Activated CD4-positive, alpha-beta T cell treated with anti-CD3 and anti-CD28 coated beads, Interleukin-2, amount 50 U/mL, for 4 hours (primary cell): ENCODE results near the gene ADIPOR2.
"Not testable (repeated sequence)": the region's sequence is repeated elsewhere in the genome, so short reads cannot be mapped to it uniquely, and the experiment has no call there.

Experiments used
- DNase-seq, 2 experiments: peaks; one replicate each; pipeline ENCODE4 v3.0.0-alpha.2; 2020

ADIPOR2 gene

GRCh38 chr12:1705774-1706631 is 15.1 kb downstream of the ADIPOR2 start:
- no peak for DNase-seq

- DNase-seq: no peak
Observed at GRCh38 chr12:1706632-1706980, 15.7 kb downstream of the ADIPOR2 start.

GRCh38 chr12:1707051-1707450 is 16.2 kb downstream of the ADIPOR2 start:
- DNase-seq: no peak

DNA sequence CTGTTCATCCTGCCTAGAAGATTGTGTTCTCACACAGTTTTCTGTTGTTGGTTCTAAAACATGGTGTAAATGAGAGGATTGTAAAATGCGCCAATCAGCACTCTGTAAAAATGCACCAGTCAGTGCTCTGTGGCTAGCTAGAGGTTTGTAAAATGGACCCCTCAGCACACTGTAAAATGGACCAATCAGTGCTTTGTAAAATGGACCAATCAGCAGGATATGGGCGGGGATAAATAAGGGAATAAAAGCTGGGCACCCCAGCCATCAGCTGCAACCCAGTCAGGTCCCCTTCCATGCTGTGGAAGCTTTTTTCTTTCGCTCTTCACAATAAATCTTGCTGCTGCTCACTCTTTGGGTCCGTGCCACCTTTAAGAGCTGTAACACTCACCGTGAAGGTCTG is 19.1 kb downstream of the ADIPOR2 start:
- DNase-seq: not testable (repeated sequence)

DNA sequence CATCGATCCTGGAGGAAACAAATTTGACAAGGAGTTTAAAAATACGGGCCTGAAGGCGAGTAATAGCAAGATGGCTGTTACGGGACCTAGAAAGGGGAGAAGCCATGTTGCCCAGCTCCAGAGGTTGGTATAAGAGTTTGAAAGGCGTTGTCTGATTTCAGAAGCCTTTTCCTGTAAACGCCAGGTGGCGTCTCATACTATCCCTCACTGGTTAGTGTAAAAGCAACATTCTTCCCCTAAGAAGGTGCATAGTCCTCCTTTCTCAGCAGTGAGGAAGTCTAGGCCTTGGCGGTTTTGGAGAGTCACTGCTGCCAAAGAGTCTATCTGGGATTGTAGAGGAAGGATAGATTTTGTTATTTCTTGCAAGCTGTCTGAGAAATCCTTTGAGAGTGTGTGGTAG is 20.0 kb downstream of the ADIPOR2 start:
- DNase-seq: not testable (repeated sequence)

- not testable (repeated sequence) for DNase-seq
Observed at GRCh38 chr12:1711536-1712211, 20.8 kb downstream of the ADIPOR2 start.

GRCh38 chr12:1712305-1712704 is 21.4 kb downstream of the ADIPOR2 start:
- not testable (repeated sequence) for DNase-seq

DNA sequence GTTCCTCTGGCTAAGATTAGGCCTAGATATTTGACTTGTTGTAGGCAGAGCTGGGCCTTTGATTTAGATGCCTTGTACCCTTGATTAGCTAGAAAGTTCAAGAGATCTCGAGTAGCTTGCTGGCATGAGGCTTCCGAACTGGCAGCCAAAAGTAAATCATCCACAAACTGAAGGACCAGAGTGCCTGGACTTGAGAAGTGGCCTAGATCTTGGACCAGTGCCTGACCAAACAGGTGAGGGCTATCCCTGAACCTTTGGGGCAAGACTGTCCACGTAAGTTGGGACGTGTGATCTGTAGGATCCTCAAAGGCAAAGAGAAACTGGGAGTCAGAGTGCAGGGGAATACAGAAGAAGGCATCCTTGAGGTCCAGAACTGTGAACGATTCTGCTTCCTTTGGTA is 22.0 kb downstream of the ADIPOR2 start:
- DNase-seq: not testable (repeated sequence)

GRCh38 chr12:1713783-1714348 is 23.0 kb downstream of the ADIPOR2 start:
- DNase-seq: not testable (repeated sequence)

DNA sequence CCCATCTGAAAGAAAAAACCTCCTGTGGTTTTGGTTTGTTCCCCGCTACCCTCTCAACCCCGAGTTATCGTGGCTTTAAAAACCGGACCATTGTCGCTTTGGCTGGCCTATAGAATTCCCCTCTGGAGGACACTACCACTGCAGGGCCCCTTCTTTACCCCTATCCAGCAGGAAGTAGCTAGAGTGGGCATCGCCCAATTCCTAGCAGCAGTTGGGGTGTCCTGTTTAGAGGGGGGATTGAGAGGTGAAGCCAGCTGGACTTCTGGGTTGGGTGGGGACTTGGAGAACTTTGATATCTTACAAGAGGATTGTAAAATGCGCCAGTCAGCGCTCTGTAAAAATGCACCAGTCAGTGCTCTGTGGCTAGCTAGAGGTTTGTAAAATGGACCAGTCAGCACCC is 24.6 kb downstream of the ADIPOR2 start:
- DNase-seq: not testable (repeated sequence)

DNA sequence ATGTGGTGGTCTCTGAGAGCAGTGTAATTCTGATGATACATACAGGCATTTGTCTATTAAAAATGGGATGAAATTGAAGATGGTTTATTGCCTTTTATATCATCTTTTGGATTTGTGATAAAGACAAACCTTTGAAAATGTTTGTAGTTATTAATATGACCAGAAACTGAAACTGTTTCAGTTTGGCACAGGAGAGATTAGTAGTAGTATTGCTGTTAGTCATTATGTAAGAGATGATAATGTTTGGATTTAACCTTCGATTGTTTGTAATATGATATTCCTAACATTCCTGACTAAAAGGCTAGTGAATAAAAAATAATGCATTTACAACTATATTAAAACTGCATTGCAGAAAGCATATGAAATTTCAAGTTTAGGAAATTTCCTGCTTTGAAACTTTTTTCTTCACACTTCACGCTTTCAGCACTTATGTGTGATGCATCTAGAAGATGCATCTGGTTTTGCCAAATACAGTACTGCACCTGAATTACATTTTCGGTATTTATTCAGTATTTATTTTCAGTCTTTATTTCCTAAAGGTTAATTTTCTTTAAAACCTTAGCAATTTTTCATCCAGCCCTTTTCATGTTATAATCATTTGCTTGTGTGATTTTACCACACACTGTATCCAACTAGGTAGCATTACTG is 25.5 kb downstream of the ADIPOR2 start:
- DNase-seq: no peak

- no peak for DNase-seq
Observed at GRCh38 chr12:1716911-1717310, 26.0 kb downstream of the ADIPOR2 start.

- no peak for DNase-seq
Observed at GRCh38 chr12:1719139-1719538, 28.3 kb downstream of the ADIPOR2 start.

- no peak for DNase-seq
Observed at GRCh38 chr12:1720494-1720893, 29.6 kb downstream of the ADIPOR2 start.

DNA sequence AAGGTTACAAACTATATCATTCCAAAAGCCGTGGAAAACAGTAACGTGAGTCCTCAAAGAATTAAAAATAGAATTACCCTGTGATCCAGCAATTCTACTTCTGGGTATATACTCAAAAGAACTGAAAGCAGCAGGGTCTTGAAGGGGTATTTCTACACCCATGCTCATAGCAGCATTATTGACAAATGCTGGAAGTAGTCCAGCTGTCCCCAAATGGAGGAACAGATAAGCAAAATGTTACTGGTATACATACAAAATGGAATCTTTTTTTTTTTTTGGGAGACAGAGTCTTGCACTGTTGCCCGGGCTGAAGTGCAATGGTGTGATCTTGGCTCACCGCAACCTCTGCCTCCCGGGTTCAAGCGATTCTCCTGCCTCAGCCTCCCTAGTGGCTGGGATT is 32.9 kb downstream of the ADIPOR2 start:
- DNase-seq: no peak

GRCh38 chr12:1724250-1724649 is 33.4 kb downstream of the ADIPOR2 start:
- DNase-seq: no peak

GRCh38 chr12:1726753-1727152 is 35.9 kb downstream of the ADIPOR2 start:
- DNase-seq: no peak

DNA sequence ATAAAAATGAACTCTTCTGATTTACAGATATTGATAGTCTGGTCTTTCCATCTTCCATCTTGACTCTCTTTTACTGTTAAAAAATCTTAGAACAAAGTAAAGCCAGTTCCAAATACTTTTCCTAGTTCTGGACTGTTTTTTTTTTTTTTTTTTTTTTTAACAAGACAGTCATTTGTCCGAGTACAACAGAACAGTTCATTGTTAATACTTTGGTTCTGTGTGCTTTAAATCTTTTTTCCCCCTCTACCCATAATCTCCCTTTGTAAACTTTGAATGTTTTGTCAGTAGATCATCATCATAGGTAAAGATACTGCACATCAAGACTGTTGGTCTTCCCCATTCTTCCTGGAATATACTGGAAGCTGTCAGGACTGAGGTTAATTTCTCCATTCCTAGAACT is 38.0 kb downstream of the ADIPOR2 start:
- no peak for DNase-seq

GRCh38 chr12:1731019-1731687 is 40.3 kb downstream of the ADIPOR2 start:
- DNase-seq: no peak

DNA sequence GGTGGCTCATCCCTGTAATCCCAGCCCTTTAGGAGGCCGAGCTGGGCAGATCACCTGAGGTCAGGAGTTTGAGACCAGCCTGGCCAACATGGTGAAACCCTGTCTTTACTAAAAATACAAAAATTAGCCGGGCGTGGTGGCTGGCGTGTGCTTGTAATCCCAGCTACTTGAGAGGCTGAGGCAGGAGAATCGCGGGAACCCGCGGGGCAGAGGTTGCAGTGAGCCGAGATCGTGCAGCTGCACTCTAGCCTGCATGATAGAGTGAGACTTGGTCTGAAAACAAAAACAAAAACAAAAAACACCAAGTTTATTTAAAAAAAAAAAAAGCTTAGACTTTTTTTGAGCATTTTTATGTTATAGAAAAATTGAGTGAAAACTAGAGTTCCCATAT is 40.8 kb downstream of the ADIPOR2 start:
- DNase-seq: not testable (repeated sequence)

DNA sequence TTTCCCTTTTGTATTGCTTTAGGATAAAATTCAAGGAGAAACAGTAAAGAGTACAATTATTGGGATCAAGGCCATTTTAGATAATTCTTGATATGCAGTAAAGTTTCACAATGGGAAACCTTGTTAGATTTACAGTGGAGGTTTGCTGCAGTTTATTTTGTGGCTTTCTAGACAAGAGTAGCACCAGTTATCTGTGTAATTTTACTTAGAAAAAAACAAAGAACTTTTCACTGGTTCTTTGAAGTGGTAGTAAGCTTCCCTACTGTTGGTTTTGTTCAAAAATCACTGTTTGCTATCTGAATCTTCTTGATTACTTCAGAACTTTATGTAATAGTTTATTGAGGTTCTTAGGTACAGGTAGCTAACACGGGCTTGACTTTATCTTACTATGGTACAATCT is 42.0 kb downstream of the ADIPOR2 start:
- DNase-seq: no peak

GRCh38 chr12:1733712-1734111 is 42.8 kb downstream of the ADIPOR2 start:
- DNase-seq: not testable (repeated sequence)
